Measurements from ENCODE around the gene GIPC1. TPM values are rescaled to one million over a fixed set of nuclear protein-coding genes. Genes with fewer than 3 reads are reported as not detected.
A peak's percentile ranks its signal among the peaks of the same experiment; 100 is the strongest.
"Not testable (repeated sequence)": the region's sequence is repeated elsewhere in the genome, so short reads cannot be mapped to it uniquely, and the experiment has no call there.

The GIPC1 gene
- polyA plus RNA-seq, 5 donors, result 44.4 to 90.0 (median 59.5) TPM

DNA sequence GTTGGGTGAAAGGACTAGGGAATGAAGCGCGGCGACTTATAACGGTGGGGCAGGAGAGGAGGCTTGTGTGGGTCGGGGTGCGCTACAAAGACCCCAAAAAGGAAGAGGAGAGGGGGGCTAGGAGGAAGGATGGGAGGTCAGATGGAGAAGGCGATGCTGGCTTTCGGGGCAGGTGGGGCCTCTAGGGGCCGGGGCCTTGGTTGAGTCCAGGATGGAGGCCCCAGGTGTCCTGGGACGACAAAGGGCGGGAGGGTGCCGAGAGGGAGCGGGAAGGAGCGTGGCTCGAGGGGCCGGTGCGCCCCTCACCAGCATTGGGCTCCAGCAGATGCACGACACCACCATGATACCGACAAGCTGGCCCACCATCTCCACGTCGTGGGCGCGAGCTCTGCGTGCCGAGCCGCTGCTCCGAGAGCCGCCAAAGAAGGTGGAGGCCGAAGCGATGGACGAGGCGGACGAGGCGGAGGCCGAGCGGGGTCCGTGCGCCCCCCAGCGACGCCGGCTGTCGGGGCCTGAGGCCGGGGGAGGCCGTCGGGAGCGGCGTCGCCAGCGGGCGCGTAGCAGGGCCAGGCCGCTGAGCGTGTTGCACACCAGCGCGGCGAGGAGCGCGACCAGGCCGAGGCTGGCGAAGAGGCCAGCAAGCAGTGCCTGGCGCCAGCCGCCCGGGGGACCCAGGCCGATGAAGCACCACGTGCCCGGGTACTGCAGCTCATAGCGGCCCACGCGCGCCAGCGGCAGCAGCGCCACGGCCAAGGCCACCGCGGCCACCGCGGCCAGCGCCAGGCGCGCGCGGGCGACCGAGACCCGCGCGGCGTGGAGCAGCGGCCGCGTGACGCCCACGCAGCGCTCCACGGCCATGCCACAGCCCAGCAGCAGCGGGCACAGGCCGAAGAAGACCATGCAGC lies 22.6 kb downstream of the GIPC1 start:
- DNase-seq, result no peak

DNA sequence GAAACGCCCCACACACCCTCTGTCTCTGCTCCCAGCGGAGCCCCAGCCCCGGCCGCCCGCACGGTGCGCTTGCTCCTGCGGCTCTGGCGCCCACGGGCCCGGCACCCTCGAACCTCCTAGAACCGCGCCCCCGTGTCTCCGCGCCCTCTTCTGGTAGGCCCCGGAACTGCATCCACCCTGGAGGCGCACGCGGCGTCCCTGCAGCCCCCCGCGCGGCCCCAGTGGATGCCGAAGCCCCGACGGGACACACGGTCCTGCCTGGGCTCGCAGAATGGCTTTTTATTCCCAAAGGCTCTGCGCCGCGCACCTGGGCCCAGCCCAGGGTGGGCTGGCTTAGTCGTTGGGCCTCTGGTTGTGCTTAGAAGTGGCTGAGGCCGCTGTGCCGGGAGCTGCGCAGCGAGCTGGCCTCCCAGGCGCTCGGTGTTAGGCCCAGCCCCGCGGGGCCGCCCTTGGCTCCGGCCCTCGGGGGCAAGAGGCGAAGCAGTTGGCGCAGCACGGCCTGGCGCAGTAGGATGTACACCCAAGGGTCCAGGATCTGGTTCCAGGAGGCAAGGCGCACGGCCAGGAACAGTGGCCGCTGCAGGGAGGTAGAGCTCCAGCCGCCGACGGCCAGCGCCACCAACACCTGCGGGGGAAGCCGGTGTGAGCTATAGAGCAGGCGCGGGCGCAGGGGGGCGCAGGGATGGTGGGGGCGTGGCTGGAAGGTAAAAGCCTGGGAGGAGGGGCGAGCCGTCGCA lies 23.6 kb downstream of the GIPC1 start:
- DNase-seq, result peak in 1 of 2 donors; percentile 46

DNA sequence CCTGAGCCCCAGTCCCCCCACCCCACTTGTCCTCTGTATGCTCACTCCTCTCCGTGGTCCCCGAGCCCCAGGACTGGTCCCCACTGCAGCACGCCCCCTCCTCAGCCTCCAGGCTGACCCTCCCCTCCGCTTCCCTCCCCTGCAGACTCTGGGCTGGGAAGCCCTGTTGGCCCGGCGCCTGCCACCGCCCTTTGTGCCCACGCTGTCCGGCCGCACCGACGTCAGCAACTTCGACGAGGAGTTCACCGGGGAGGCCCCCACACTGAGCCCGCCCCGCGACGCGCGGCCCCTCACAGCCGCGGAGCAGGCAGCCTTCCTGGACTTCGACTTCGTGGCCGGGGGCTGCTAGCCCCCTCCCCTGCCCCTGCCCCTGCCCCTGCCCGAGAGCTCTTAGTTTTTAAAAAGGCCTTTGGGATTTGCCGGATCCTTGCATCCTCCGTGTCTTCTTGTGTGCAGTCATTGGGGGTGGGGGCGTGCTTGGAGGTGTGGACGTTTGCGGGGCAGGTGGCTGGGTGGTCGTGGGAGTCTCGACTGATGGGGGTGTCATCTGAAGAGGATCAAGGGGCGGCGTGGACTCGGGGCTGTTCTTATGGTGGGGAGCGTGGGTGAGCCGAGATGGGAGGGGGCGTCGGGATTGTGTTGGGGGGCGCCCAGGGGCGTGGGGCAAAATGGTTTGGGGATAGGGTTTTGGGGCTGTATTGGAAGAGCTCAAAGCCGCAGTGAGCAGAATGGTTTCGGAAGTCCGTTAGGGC lies 24.3 kb downstream of the GIPC1 start:
- DNase-seq, result no peak

DNA sequence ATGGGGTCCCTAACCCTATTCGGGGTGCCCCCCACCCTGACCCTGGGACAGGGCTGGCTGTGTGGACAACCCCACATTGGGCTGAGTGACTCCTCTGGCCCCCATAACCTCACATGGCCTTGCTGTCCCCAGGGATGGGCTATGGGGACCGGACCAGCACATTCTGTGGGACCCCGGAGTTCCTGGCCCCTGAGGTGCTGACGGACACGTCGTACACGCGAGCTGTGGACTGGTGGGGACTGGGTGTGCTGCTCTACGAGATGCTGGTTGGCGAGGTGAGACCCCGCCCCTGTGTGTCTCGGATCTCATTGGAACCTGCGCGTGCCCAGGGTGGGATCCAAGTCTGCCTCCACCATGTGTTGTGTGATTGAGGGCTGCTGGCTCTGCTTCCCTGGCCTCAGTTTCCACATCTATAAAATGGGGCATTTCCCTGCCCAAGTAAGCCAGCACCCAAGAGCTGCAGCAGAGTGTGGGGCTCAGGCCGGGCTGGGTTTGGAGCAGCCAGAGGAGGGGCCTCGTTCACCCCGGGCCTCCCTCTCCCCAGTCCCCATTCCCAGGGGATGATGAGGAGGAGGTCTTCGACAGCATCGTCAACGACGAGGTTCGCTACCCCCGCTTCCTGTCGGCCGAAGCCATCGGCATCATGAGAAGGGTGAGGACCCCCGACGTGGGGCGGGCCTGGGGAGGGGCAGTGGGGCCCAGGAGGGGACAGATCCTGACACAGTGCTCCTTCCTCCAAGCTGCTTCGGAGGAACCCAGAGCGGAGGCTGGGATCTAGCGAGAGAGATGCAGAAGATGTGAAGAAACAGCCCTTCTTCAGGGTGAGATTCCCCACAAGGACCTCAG lies 25.7 kb downstream of the GIPC1 start:
- no peak for DNase-seq

DNA sequence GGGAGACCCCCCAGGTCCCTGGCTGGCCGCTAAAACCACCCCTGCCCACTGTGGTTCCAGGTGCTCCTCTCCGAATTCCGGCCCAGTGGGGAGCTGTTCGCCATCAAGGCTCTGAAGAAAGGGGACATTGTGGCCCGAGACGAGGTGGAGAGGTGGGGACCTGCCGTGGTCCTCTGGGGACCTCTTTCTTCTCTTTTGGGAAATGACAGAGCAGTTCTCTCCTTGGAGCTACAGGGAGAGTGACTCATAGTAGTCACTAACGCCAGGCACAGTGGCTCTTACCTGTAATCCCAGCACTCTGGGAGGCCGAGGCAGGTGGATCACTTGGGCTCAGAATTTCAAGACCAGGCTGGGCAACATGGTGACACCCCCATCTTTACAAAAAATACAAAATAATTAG lies 28.1 kb downstream of the GIPC1 start:
- DNase-seq, result no peak

DNA sequence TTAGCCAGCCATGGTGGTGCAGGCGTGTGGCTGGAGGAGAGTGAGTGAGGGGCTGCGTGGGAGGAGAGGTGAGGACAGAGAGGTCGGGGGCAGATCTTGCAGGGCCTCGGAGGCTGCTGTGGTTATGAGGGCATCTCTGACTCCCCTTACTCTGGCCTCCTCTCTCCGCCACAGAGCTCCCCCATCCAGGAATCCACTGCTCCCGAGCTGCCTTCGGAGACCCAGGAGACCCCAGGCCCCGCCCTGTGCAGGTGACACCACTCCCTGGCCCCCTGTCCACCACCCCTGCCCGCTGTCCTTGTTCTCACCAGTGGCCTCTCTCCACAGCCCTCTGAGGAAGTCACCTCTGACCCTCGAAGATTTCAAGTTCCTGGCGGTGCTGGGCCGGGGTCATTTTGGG lies 28.5 kb downstream of the GIPC1 start:
- no peak for DNase-seq

DNA sequence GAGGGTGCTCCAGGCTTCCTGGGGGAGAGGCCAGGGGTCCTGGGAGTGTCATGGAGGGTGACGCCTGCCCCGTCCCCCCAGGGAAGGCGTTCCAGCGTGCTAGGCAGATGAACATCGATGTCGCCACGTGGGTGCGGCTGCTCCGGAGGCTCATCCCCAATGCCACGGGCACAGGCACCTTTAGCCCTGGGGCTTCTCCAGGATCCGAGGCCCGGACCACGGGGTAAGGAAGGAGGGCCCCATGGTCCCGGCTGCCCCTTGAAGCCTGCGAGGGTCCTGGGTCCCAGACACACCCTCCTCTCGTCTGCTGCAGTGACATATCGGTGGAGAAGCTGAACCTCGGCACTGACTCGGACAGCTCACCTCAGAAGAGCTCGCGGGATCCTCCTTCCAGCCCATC lies 32.2 kb downstream of the GIPC1 start:
- no peak for DNase-seq

DNA sequence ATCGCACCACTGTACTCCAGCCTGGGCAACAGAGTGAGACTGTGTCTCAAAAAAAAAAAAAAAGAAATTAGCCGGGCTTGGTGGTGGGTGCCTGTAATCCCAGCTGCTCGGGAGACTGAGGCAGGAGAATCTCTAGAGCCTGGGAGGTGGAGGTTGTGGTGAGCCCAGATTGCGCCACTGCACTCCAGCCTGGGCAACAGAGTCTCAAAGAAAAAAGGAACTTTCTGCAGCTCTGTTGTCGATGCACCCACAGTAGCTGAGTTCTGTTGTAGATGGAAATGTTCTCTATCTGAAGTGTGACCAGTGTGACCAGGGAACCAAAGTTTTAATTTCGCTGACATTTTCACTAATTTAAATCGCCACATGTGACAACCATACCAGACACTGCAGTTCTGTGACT lies 33.5 kb downstream of the GIPC1 start:
- DNase-seq, result not testable (repeated sequence)

DNA sequence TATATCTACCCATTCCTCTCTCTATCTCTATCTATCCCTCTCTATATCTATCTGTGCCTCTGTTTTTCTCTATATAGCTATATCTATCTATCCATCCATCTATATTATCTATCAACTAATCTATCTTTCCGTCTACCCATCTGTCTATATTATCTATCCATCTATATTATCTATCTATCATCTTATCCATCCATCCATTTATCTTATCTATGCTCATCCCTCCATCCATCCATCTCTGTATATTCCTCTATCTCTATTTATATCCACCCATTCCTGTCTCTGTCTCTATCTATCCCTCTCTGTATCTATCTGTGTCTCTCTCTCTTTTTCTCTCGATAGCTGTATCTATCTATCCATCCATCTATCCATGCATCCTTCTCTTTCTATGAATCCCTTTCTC lies 35.0 kb downstream of the GIPC1 start:
- no peak for DNase-seq

DNA sequence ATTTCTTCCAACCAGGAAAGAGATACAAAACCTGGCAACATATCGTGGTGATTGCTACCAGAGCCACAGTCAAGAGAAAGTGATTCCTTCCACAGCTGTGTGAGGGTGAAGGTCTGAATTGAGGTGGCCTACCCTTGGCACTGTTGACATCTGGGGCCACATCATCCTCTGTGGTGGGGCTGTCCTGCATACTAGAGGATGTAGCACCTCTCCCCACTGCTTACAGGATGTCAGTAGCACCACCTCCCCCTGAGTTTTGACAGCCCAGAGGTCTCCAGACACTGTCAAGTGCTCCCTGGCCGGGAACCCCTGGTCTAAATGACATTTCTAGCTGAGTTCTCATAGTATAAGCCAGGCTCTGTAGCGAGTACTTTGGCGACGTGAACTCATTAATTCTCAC lies 36.2 kb downstream of the GIPC1 start:
- DNase-seq, result no peak

DNA sequence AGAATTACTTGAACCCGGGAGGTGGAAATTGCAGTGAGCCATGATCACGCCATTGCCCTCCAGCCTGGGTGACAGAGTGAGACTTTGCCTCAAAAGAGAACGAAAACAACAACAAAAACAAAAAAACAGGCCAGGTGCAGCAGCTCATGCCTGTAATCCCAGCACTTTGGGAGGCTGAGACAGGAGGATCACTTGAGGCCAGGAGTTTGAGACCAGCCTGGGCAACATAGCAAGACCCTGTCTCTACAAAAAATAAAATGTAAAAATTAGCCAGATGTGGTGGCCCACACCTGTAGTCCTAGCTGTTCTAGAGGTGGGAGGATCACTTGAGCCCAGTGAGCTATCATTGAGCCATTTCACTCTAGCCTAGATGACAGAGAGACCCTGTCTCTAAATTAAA lies 43.6 kb downstream of the GIPC1 start:
- DNase-seq, result not testable (repeated sequence)

DNA sequence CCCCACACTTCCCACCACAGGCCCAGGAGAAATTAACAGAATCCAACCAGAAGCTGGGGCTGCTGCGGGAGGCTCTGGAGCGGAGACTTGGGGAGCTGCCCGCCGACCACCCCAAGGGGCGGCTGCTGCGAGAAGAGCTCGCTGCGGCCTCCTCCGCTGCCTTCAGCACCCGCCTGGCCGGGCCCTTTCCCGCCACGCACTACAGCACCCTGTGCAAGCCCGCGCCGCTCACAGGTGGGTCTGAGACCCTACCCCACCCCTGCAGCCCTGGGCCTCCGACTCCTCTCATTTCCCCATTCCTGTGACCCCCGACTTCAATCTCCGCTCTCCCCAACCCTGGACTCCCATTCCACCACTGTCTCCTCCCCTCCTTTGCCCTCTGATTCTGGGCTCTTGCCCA lies 45.1 kb downstream of the GIPC1 start:
- no peak for DNase-seq

DNA sequence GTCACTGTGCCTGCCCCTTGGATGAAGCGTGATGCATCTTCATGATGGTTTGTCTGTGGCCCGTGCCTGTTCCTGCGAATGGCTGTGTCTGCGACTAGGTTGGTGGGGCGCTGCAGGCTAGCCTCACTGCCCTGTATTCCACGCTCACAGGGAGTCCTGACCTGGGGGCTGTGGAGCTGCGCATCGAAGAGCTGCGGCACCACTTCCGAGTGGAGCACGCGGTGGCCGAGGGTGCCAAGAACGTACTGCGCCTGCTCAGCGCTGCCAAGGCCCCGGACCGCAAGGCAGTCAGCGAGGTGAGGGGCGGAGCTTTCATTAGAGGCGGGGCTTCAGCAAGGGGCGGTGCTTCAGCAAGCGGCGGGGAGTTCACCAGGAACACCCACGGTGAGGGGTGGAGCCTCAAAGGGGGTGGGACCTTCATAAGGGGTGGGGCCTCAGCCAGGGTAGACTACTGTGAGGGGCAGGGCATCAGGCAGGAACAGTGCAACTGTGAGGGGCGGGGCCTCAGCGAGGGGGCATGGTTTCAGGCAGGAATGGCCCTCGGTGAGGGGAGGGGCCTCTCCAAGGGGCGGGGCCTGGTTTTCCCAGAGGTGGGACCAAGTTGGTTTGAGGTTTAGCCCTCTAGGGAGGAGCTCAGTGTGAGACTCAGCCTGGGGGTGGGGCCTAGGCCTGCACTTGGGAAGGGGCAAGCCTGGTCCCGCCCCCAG lies 45.6 kb downstream of the GIPC1 start:
- DNase-seq, result no peak

DNA sequence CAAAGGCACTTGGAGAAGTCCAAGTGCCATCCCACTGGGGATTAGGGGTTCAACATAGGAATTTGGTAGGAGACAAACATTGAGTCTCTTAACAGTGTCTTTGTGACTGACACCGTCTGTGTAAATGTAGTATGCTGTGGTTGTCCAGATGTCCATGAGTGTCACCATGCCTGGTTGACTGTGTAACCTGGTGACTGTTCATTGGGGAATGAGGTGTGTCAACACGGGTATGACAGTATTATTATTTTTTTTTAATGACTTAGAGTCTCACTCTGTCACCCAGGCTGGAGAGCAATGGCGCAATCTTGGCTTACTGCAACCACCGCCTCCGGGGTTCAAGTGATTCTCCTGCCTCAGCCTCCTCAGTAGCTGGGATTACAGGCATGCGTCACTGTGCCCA lies 46.6 kb downstream of the GIPC1 start:
- no peak for DNase-seq

DNA sequence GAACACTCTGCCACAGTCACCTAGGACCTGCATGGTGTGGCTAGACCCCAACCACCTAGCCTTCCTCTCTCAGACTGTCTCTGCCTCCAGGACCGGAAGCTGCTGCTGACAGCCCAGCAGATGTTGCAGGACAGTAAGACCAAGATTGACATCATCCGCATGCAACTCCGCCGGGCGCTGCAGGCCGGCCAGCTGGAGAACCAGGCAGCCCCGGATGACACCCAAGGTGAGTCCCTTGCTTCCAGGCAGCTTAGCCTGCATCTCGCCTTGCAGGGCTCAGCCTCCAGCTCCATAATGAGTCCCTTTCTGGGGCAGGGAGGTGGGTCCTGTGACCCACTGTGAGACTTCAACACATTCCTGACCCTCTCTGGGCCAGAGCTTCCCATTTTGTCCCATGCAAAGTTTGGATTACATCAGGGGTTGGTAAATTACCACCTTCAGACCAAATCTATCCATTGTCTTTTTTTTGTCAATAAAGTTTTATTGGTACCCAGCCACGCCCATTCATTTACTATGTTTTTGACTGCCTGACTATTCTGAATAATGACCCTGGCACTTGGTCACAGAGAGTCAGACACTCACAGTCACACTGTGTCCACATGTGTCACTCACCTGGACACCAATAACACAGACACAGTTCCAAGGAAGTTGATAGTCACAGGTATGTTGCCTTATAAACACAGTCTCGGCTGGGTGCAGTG lies 49.4 kb downstream of the GIPC1 start:
- no peak for DNase-seq

DNA sequence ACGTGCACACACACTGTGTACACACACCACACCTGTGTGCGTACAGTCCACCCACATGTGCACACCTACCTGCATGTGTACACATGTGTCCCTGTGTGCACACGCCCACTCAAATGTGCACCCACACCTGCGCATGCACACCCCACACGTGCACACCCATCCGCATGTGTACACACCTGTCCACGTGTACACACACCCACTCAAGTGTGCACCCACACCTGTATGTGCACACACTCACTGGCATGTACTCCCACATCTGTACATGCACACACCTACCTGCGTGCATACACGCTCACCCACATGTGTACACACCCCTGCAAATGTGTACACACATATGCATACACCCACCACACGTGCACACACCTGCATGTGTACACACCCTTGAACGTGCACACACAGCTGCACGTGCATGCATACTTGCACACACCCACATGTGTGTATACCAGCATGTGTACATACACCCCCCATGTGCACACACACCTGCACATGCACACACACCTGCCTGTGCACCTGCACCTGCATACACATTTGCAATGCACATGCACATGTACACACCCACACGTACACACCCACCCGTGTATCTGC lies 52.2 kb downstream of the GIPC1 start:
- no peak for DNase-seq

DNA sequence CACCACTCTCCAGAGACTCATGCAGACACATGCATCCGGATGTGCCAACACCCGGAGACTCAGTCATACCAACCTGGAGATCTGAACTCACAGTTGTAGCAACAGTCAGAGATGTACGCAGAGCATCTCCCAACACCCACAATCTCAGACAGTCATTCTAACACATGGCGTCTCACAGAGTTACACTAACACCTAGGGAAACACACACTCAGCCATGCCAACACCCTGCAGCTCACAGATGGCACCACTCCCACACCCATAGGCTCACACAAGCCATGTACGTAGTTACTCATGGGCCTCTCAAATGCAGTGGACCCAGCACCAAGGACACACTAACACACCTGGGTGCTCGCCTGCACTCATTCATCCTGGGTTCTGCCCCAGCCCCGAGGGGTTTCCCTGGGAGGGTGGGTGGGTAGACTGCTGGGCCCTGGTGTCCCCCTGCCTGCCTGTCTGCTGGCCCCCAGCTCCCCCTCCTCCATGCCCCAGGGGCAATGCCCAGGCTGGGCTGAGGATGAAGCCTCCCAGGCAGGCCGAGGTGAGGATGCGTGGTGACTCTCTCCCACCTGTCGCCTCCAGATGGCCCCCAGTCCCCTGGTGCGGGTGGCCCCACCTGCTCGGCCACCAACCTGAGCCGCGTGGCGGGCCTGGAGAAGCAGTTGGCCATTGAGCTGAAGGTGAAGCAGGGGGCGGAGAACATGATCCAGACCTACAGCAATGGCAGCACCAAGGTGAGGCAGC lies 52.9 kb downstream of the GIPC1 start:
- DNase-seq, result no peak

DNA sequence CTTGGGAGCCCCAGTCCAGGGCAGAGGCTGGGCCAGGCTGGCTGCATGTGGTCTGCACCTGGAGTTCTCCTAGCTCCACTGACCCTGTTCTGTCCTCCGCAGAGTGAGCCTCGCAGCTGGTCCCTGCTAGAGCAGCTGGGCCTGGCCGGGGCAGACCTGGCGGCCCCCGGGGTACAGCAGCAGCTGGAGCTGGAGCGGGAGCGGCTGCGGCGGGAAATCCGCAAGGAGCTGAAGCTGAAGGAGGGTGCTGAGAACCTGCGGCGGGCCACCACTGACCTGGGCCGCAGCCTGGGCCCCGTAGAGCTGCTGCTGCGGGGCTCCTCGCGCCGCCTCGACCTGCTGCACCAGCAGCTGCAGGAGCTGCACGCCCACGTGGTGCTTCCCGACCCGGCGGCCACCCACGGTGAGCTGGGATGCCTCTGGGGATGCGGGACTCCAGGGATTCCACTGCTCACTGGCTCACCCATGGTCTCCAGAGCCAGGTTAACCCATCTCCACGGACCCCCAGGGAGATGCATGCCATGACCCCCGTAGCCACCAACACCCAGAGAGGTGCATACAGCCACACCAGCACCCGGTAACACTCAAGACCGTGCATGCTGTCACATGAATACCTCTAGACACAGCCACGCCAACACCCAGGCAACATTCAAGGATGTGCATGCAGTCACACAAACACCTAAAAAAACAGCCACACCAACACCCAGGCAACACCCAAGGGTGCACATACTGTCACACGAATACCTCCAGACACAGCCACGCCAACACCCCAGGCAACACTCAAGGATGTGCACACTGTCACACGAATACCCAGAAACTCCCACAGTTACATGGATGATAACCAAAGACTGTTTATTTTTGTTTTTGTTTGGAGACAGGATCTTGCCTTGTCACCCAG lies 54.6 kb downstream of the GIPC1 start:
- DNase-seq, result no peak

Data from right lung (tissue), 5 donors.